MCF 10A (cell line): Measurements from ENCODE around the gene WDR5B. TPM values are rescaled to one million over a fixed set of nuclear protein-coding genes. Genes with fewer than 3 reads are reported as not detected.
"Not testable (repeated sequence)": the region's sequence is repeated elsewhere in the genome, so short reads cannot be mapped to it uniquely, and the experiment has no call there.

Experiments used
- BruUV-seq: library from RNA; stranded (reverse); fragments of 400-500 nt; replicated peaks from 2 replicates; lab custom pipeline; 2021; lab: Mats Ljungman, UMichigan
- CTCF ChIA-PET: fragments of 300-600 bp; sonication (Branson Sonifier 250); formaldehyde crosslinking; extraction: SDS; loops from one replicate; lab custom pipeline; 2021; ENCODE audit warnings: antibody characterized with exemption, inconsistent platforms; lab: Yijun Ruan, JAX
- POLR2A ChIA-PET: fragments of 300-600, 350-650 bp; sonication (Branson Sonifier 250); formaldehyde crosslinking; extraction: SDS; loops from one replicate; lab custom pipeline; 2020; ENCODE audit warnings: antibody characterized with exemption, inconsistent platforms; lab: Yijun Ruan, JAX
- DNase-seq: peaks from one replicate; pipeline ENCODE4 v3.0.0-alpha.2; 2018; ENCODE audit not compliant: unreplicated experiment
- H3K27ac Mint-ChIP-seq: one replicate; pipeline ENCODE4 v1.8.0; 2022; ENCODE audit warnings: mild to moderate bottlenecking, low read depth, mixed read lengths; ENCODE audit not compliant: unreplicated experiment
- H3K27me3 Mint-ChIP-seq: one replicate; pipeline ENCODE4 v1.8.0; 2022; ENCODE audit warnings: mixed read lengths; ENCODE audit not compliant: insufficient read depth, unreplicated experiment
- H3K36me3 Mint-ChIP-seq: one replicate; pipeline ENCODE4 v1.8.0; 2022; ENCODE audit warnings: mild to moderate bottlenecking, moderate library complexity, mixed read lengths; ENCODE audit not compliant: insufficient read depth, unreplicated experiment
- H3K4me1 Mint-ChIP-seq: one replicate; pipeline ENCODE4 v1.8.0; 2022; ENCODE audit warnings: mixed read lengths; ENCODE audit not compliant: insufficient read depth, unreplicated experiment
- H3K4me3 Mint-ChIP-seq: one replicate; pipeline ENCODE4 v1.8.0; 2022; ENCODE audit warnings: mild to moderate bottlenecking, moderate library complexity, mixed read lengths; ENCODE audit not compliant: unreplicated experiment
- H3K9me3 Mint-ChIP-seq: one replicate; pipeline ENCODE4 v1.8.0; 2022; ENCODE audit warnings: mixed read lengths; ENCODE audit not compliant: unreplicated experiment
- intact Hi-C: fragments of 100-400 bp; cut with micrococcal nuclease; formaldehyde crosslinking; loops from 2 replicates; pipeline ENCODE4 v1.14.1; 2022
- total RNA-seq: library from RNA; stranded (reverse); gene quantifications from 2 replicates; pipeline ENCODE4 v1.2.3, GENCODE V29; 2022
- TF ChIP-seq, protein P1 (sequence below): fragments of 200-600 bp; IDR thresholded peaks from one replicate; pipeline ENCODE4 v1.8.0; 2022; ENCODE audit warnings: antibody characterized with exemption, mild to moderate bottlenecking; ENCODE audit not compliant: unreplicated experiment

Gene WDR5B
- total RNA-seq, 1 experiment from 2014 or later = 10.0 TPM

DNA sequence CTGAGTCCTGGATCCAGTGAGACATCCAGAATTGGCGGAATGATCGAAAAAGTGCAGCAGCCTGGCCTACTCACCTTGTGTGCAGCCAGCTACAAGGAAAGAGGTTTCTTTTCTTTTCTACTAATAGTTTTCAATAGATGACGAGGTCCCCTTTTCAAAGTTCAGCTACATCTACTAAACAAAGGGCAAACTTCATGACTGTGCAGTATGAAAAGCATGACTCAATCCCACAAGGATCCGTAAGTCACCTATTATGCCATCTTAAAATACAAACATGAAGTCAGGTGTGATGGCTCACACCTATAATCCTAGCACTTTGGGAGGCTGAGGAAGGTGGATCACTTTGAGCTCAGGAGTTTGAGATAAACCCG is 49.5 kb downstream of the WDR5B start:
- Mint-ChIP-seq H3K9me3 (no peaks in the 10 kb centered on the region), H3K4me1 (no peaks in the 10 kb centered on the region)
- POLR2A ChIA-PET = interaction anchor here (0.7 to 6.7 kb wide), 2 partner anchors 9 to 17 kb away, joined by 4 to 61 read pairs; partner anchors contain the start of genes FAM162A and MIX23

DNA sequence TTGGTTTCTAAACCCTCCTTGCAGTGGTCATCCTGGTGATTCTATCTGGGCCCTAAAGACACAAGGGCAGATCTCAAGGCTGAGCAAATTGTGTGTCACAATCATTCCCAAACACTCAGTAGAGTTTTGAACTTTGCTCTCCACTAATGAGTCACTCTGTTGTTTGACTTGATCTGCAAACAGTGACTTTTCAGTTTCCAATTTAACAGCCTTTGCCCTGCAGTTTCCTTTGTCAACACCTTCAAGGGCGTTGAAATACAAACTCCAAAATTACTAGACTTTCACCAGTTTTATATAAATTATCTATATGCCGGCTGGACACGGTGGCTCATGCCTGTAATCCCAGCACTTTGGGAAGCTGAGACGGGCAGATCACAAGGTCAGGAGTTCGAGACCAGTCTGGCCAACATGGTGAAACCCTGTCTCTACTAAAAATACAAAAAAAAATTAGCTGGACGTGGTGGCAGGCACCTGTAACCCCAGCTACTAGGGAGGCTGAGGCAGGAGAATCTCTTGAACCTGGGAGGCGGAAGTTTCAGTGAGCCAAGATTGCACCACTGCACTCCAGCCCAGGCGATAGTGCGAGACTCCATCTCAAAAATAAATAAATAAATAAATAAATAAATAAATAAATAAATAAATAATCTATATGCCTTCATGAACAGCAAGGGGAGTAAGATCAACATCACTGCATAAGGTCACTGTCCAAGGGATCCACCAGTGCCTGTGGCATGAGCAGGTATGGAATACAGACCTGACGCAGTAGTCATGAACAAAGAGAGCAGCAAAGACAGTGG is 50.1 kb downstream of the WDR5B start:
- H3K36me3 Mint-ChIP-seq = peaks cover 58% of the 10 kb centered on the region
- intact Hi-C loops, H3K9me3 Mint-ChIP-seq, BruUV-seq, H3K27ac Mint-ChIP-seq, H3K4me3 Mint-ChIP-seq, H3K27me3 Mint-ChIP-seq, H3K4me1 Mint-ChIP-seq: not testable (repeated sequence)
- ChIA-PET POLR2A (interaction anchor here (0.7 to 6.7 kb wide), 4 partner anchors 9 to 40 kb away, joined by 3 to 61 read pairs (median 10); partner anchors contain the start of genes CSTA, FAM162A and MIX23), CTCF (interaction anchor here (0.6 to 1.7 kb wide), 11 partner anchors 9 to 273 kb away, joined by 3 to 8 read pairs (median 3); partner anchors contain the start of gene MIX23)
- peak; percentile 62 for DNase-seq

More for the DNA sequence above, 49.5 kb downstream of the WDR5B start:
- peaks cover 62% of the 10 kb centered on the region for H3K36me3 Mint-ChIP-seq
- TF ChIP-seq, protein P1, sequence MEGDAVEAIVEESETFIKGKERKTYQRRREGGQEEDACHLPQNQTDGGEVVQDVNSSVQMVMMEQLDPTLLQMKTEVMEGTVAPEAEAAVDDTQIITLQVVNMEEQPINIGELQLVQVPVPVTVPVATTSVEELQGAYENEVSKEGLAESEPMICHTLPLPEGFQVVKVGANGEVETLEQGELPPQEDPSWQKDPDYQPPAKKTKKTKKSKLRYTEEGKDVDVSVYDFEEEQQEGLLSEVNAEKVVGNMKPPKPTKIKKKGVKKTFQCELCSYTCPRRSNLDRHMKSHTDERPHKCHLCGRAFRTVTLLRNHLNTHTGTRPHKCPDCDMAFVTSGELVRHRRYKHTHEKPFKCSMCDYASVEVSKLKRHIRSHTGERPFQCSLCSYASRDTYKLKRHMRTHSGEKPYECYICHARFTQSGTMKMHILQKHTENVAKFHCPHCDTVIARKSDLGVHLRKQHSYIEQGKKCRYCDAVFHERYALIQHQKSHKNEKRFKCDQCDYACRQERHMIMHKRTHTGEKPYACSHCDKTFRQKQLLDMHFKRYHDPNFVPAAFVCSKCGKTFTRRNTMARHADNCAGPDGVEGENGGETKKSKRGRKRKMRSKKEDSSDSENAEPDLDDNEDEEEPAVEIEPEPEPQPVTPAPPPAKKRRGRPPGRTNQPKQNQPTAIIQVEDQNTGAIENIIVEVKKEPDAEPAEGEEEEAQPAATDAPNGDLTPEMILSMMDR = no peak
- intact Hi-C loops = no loop called here
- no peak for DNase-seq
- H3K27me3 Mint-ChIP-seq = no peaks in the 10 kb centered on the region
- BruUV-seq = no TSS peak
- CTCF ChIA-PET = interaction anchor here (0.6 to 1.7 kb wide), 8 partner anchors 9 to 60 kb away, joined by 3 to 8 read pairs (median 4); partner anchors contain the start of gene MIX23
- H3K4me3 Mint-ChIP-seq = no peak overlapping the region
- H3K27ac Mint-ChIP-seq = no peak overlapping the region

DNA sequence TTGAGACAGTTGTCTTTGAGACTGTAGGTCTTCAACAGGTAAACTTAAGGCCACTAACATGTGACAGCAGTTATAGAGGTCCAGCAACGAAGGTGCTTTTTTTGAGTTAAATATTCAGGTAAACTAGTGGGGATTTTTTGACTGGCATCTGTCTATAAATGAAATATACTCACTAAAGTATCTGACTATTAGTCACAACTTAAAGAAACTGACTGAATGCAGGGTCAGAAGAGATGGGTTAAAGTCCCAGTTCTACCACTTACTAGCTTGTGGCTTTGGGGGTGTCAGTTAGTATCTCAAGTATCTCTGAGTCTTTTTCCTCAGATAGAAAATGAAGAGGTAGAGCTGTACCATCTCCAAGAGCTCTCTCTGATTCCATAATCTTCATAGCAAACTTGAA is 50.8 kb downstream of the WDR5B start:
- CTCF ChIA-PET = interaction anchor here (0.6 to 1.7 kb wide), 7 partner anchors 8 to 272 kb away, joined by 3 to 8 read pairs (median 4); partner anchors contain the start of gene MIX23
- H3K9me3 Mint-ChIP-seq = no peaks in the 10 kb centered on the region
- DNase-seq = no peak
- TF ChIP-seq, protein P1 = no peak
- H3K4me1 Mint-ChIP-seq = no peaks in the 10 kb centered on the region
- H3K36me3 Mint-ChIP-seq = peaks cover 62% of the 10 kb centered on the region
- no peak overlapping the region for H3K4me3 Mint-ChIP-seq
- BruUV-seq = no TSS peak
- no peak overlapping the region for H3K27ac Mint-ChIP-seq
- no peaks in the 10 kb centered on the region for H3K27me3 Mint-ChIP-seq
- POLR2A ChIA-PET = interaction anchor here (1.2 to 6.7 kb wide), 3 partner anchors 12 to 40 kb away, joined by 3 to 61 read pairs (median 16); partner anchors contain the start of genes CSTA, FAM162A and MIX23
- intact Hi-C loops = no loop called here

DNA sequence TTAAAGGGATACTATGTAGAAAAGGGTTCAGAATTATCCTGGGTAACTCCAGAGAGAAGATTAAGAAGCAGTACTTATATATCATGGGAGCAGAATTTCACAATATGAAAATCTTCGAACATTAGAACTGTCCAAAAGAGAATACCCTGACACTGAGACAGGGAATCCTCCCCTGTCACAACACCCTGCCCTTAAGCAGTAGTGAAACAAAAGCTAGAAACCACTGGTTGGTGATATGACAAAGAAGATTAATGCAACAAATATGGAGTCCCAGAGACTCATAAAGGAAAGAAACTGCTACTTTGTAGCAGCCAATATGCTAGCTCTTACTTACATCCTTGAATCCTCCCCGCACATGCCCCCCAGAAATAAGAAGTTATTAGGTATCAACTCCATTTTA is 51.4 kb downstream of the WDR5B start:
- intact Hi-C loops = no loop called here
- Mint-ChIP-seq H3K27me3 (no peaks in the 10 kb centered on the region), H3K36me3 (peaks cover 64% of the 10 kb centered on the region), H3K27ac (no peak overlapping the region), H3K4me3 (no peak overlapping the region), H3K4me1 (no peaks in the 10 kb centered on the region), H3K9me3 (no peaks in the 10 kb centered on the region)
- TF ChIP-seq, protein P1 = no peak
- BruUV-seq = no TSS peak
- CTCF ChIA-PET = interaction anchor here (0.7 to 1.2 kb wide), 3 partner anchors 9 to 58 kb away, joined by 3 to 4 read pairs (median 3); no protein-coding TSS in a partner anchor
- DNase-seq = no peak
- POLR2A ChIA-PET = interaction anchor here (0.5 to 6.7 kb wide), 4 partner anchors 11 to 60 kb away, joined by 3 to 61 read pairs (median 10); partner anchors contain the start of genes CSTA, FAM162A and MIX23

Other genes with a start within 250 kb of the WDR5B start
- gene CASR, start 232.4 kb downstream of the WDR5B start, total RNA-seq = not detected in 2 replicates
- gene CSTA, start 90.8 kb downstream of the WDR5B start, total RNA-seq = 133 and 145 TPM in 2 replicates
- 78.2 and 94.4 TPM in 2 replicates for gene MIX23, start 32.8 kb downstream of the WDR5B start, total RNA-seq
- 50.6 and 59.1 TPM in 2 replicates for gene FAM162A, start 31.9 kb downstream of the WDR5B start, total RNA-seq
- gene KPNA1, start 98.9 kb upstream of the WDR5B start, total RNA-seq = 101 and 104 TPM in 2 replicates
- 6.3 and 11.9 TPM in 2 replicates for gene PARP9, start 148.2 kb upstream of the WDR5B start, total RNA-seq
- gene DTX3L, start 148.3 kb upstream of the WDR5B start, total RNA-seq = 19.0 and 19.1 TPM in 2 replicates
- not detected in 2 replicates for gene PARP15, start 161.6 kb upstream of the WDR5B start, total RNA-seq